Measurements from ENCODE around the gene CHRNA10. TPM values are rescaled to one million over a fixed set of nuclear protein-coding genes. Genes with fewer than 3 reads are reported as not detected.
"Not testable (repeated sequence)": the region's sequence is repeated elsewhere in the genome, so short reads cannot be mapped to it uniquely, and the experiment has no call there.

CHRNA10 gene
- total RNA-seq, 2 donors from 2014 or later = 1.8 TPM; not detected in 1

- no peak overlapping the region for H3K27ac ChIP-seq
- H3K4me3 ChIP-seq = no peak overlapping the region
- no peaks in the 10 kb centered on the region for H3K9me3 ChIP-seq
- H3K4me1 ChIP-seq (ENCODE audit: control insufficient read depth in 1 of 2, low read depth in 2 of 2) = no peaks in the 10 kb centered on the region
- no peaks in the 10 kb centered on the region for H3K27me3 ChIP-seq (replicated peaks; ENCODE audit: insufficient read depth)
- H3K36me3 ChIP-seq = no peaks in the 10 kb centered on the region
- ATAC-seq (ENCODE audit: insufficient number of reproducible peaks, low FRiP score, low read depth) (no peak), DNase-seq (ENCODE audit: low spot score) (no peak)
- TF ChIP-seq, protein P1, sequence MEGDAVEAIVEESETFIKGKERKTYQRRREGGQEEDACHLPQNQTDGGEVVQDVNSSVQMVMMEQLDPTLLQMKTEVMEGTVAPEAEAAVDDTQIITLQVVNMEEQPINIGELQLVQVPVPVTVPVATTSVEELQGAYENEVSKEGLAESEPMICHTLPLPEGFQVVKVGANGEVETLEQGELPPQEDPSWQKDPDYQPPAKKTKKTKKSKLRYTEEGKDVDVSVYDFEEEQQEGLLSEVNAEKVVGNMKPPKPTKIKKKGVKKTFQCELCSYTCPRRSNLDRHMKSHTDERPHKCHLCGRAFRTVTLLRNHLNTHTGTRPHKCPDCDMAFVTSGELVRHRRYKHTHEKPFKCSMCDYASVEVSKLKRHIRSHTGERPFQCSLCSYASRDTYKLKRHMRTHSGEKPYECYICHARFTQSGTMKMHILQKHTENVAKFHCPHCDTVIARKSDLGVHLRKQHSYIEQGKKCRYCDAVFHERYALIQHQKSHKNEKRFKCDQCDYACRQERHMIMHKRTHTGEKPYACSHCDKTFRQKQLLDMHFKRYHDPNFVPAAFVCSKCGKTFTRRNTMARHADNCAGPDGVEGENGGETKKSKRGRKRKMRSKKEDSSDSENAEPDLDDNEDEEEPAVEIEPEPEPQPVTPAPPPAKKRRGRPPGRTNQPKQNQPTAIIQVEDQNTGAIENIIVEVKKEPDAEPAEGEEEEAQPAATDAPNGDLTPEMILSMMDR (IDR thresholded peaks at IDR 0.05) = no peak
Measured at GRCh38 chr11:3659595-3660515, 11.3 kb downstream of the CHRNA10 start.

- TF ChIP-seq, protein P1 (IDR thresholded peaks at IDR 0.05) = no peak
- H3K9me3 ChIP-seq = no peaks in the 10 kb centered on the region
- no peaks in the 10 kb centered on the region for H3K36me3 ChIP-seq
- H3K27ac ChIP-seq = no peak overlapping the region
- no peaks in the 10 kb centered on the region for H3K4me1 ChIP-seq (ENCODE audit: control insufficient read depth in 1 of 2, low read depth in 2 of 2)
- DNase-seq (ENCODE audit: low spot score) (no peak), ATAC-seq (ENCODE audit: insufficient number of reproducible peaks, low FRiP score, low read depth) (no peak)
- no peaks in the 10 kb centered on the region for H3K27me3 ChIP-seq (replicated peaks; ENCODE audit: insufficient read depth)
- no peak overlapping the region for H3K4me3 ChIP-seq
Measured at GRCh38 chr11:3658252-3658651, 12.9 kb downstream of the CHRNA10 start.

- not testable (repeated sequence) for DNase-seq (ENCODE audit: low spot score); ATAC-seq (ENCODE audit: insufficient number of reproducible peaks, low FRiP score, low read depth); H3K27ac ChIP-seq; H3K9me3 ChIP-seq; H3K4me3 ChIP-seq; H3K27me3 ChIP-seq (replicated peaks; ENCODE audit: insufficient read depth); H3K4me1 ChIP-seq (ENCODE audit: control insufficient read depth in 1 of 2, low read depth in 2 of 2); H3K36me3 ChIP-seq
Measured at GRCh38 chr11:3657331-3657730, 13.9 kb downstream of the CHRNA10 start.

GRCh38 chr11:3655547-3655946, 15.6 kb downstream of the CHRNA10 start:
- Histone ChIP-seq H3K9me3 (no peaks in the 10 kb centered on the region), H3K36me3 (no peaks in the 10 kb centered on the region), H3K27me3 (replicated peaks; ENCODE audit: insufficient read depth) (no peaks in the 10 kb centered on the region), H3K4me1 (ENCODE audit: control insufficient read depth in 1 of 2, low read depth in 2 of 2) (no peaks in the 10 kb centered on the region), H3K27ac (no peak overlapping the region), H3K4me3 (no peak overlapping the region)
- DNase-seq (ENCODE audit: low spot score) (no peak), ATAC-seq (ENCODE audit: insufficient number of reproducible peaks, low FRiP score, low read depth) (no peak)
- TF ChIP-seq, protein P1 (IDR thresholded peaks at IDR 0.05) = no peak

DNA sequence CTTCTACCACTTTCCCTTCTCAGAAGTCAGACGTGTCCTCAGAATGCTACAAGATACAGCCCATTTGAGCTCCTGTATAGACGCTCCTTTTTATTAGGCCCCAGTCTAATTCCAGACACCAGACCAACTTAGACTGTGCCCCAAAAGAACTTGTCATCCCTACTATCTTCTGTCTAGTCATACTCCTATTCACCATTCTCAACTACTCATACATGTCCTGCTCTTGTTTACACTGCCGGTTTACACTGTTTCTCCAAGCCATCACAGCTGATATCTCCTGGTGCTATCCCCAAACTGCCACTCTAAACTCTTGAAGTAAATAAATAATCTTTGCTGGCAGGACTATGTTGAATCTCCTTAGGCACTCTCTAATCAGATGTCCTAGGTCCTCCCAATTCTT, 18.7 kb downstream of the CHRNA10 start:
- not testable (repeated sequence) for ATAC-seq (ENCODE audit: insufficient number of reproducible peaks, low FRiP score, low read depth); H3K36me3 ChIP-seq; H3K4me3 ChIP-seq; H3K27ac ChIP-seq; H3K27me3 ChIP-seq (replicated peaks; ENCODE audit: insufficient read depth); H3K9me3 ChIP-seq; DNase-seq (ENCODE audit: low spot score); H3K4me1 ChIP-seq (ENCODE audit: control insufficient read depth in 1 of 2, low read depth in 2 of 2)

DNA sequence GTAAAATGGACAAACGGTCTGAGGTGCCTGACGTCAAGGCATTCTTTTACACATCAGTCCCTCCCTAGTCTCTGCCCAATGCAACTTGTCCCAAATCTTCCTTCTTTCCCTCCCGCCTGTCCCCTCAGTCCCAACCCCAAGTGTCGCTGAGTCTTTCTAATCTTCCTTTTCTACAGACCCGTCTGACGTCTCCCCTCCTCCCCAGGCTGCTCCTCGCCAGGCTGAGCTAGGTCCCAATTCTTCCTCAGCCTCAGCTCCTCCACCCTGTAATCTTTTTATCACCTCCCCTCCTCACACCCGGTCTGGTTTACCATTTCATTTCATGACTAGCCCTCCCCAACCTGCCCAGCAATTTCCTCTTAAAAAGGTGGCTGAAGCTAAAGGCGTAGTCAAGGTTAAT, 21.8 kb downstream of the CHRNA10 start:
- not testable (repeated sequence) for ATAC-seq (ENCODE audit: insufficient number of reproducible peaks, low FRiP score, low read depth); DNase-seq (ENCODE audit: low spot score); H3K4me3 ChIP-seq; H3K36me3 ChIP-seq; H3K27ac ChIP-seq; H3K4me1 ChIP-seq (ENCODE audit: control insufficient read depth in 1 of 2, low read depth in 2 of 2); H3K9me3 ChIP-seq; H3K27me3 ChIP-seq (replicated peaks; ENCODE audit: insufficient read depth)

DNA sequence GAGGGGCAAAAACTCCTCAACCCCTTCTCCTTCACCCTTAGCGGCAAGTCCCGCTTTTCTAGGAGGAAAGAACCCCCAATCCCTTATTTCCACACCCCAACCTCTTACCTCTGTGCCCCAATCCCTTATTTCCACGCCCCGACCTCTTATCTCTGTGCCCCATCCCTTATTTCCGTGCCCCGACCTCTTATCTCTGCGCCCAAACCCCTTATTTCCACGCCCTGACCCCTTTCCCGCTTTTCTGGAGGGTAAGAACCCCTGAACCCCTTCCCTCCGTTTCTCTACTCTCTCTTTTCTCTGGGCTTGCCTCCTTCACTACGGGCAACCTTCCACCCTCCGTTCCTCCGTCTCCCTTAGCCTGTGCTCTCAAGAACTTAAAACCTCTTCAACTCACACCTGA, 22.3 kb downstream of the CHRNA10 start:
- not testable (repeated sequence) for H3K27ac ChIP-seq; ATAC-seq (ENCODE audit: insufficient number of reproducible peaks, low FRiP score, low read depth); H3K9me3 ChIP-seq; DNase-seq (ENCODE audit: low spot score); H3K36me3 ChIP-seq; H3K4me3 ChIP-seq; H3K27me3 ChIP-seq (replicated peaks; ENCODE audit: insufficient read depth); H3K4me1 ChIP-seq (ENCODE audit: control insufficient read depth in 1 of 2, low read depth in 2 of 2)
